ENCODE data around the gene CDC42. TPM values are rescaled to one million over a fixed set of nuclear protein-coding genes. Genes with fewer than 3 reads are reported as not detected.
A peak's percentile ranks its signal among the peaks of the same experiment; 100 is the strongest.

CDC42 gene
- polyA plus RNA-seq, 3 donors, result 210 to 731 (median 606) TPM

DNA sequence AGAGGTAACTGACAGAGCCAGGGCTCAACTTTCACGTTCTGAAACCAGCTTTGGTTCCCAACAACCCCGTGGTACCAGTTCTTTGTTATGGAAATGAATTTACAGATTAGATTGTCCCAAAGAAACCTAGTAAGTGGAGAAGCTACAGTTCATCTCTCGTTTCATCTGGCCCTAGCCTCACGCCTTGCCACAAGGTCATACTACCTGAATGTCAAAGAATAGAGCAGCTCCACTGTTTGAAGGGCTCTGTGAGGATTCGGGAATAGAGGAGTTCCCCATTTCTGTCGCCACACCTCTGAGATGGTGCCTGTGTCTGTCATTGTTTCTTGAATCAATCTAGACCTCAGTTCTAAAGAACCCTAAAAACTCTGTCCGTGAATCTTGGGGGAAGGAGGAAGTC is 15.0 kb upstream of the CDC42 start:
- no peaks in the 10 kb centered on the region for H3K36me3 Mint-ChIP-seq
- no peaks in the 10 kb centered on the region for H3K27me3 ChIP-seq (ENCODE audit: control insufficient read depth in 2 of 2, insufficient read depth in 2 of 2, low read length in 2 of 2)
- H3K9me3 ChIP-seq (replicated peaks in 1 of 2; ENCODE audit: control insufficient read depth in 1 of 2, insufficient read depth in 1 of 2, low read length in 2 of 2), result no peaks in the 10 kb centered on the region
- H3K4me1 Mint-ChIP-seq, result peaks cover 39% of the 10 kb centered on the region
- H4K20me1 ChIP-seq (ENCODE audit: insufficient read depth, low read length), result no peaks in the 10 kb centered on the region
- TF ChIP-seq CTCF (IDR thresholded peaks at IDR 0.05), result no peak
- peak overlapping the region; percentile 27 for H3K4me2 ChIP-seq (replicated peaks; ENCODE audit: extremely low read depth, low read length, poor library complexity, severe bottlenecking)
- H3K4me3 Mint-ChIP-seq, result no peak overlapping the region
- WGBS (ENCODE audit: insufficient coverage), result no CpG with 5 or more reads among the region's 7 CpGs
- intact Hi-C loops (cut with micrococcal nuclease), result no loop called here
- peak overlapping the region; percentile 84 to 99 (median 94) for H3K27ac Mint-ChIP-seq
- no peaks in the 10 kb centered on the region for H3K79me2 ChIP-seq (ENCODE audit: insufficient read depth, low read length)
- H3K27ac ChIP-seq (ENCODE audit: low read depth in 1 of 2, low read length in 2 of 2), result peak overlapping the region; percentile 49 to 72
- H3K27me3 Mint-ChIP-seq (ENCODE audit: low read depth in 3 of 3), result no peaks in the 10 kb centered on the region
- peak in 1 of 3 donors; percentile 25 for DNase-seq
- H3K36me3 ChIP-seq (replicated peaks in 1 of 2; ENCODE audit: control insufficient read depth in 1 of 2, insufficient read depth in 2 of 2, low read length in 2 of 2), result no peaks in the 10 kb centered on the region
- peaks cover 44 to 50% of the 10 kb centered on the region in 2 donors for H3K4me1 ChIP-seq (ENCODE audit: control insufficient read depth in 1 of 2, insufficient read depth in 2 of 2, low read length in 2 of 2)
- H3K4me3 ChIP-seq (replicated peaks in 1 of 3; ENCODE audit: low read depth in 2 of 3, low read length in 3 of 3), result peak overlapping the region in 1 of 3 experiments; percentile 2
- H2AFZ ChIP-seq (ENCODE audit: insufficient read depth, low read depth, low read length, poor library complexity, severe bottlenecking), result peak overlapping the region; percentile 66
- no peaks in the 10 kb centered on the region for H3K9me3 Mint-ChIP-seq
- H3K9ac ChIP-seq (ENCODE audit: insufficient read depth, low read length, poor library complexity, severe bottlenecking), result no peak overlapping the region

DNA sequence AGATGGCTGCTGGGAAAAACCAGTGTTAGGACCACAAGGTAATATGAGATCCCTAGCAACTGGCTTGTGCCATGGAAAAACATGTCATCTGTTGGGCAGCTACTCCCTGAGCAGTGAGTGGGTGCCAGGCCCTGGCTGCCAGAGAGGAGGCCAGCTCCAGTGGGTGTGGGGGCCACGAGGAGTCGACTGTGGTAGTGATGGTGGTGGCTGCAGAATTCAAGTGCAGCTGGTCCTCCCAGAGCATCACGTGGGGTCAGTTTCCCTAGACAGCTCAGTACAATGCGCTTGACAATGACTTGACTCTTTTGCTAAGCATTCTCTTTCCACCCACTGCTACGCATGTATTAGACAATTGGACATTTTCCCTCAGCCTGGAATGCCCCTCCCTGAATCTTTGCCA is 14.5 kb upstream of the CDC42 start:
- no peaks in the 10 kb centered on the region for H4K20me1 ChIP-seq (ENCODE audit: insufficient read depth, low read length)
- no peak for TF ChIP-seq CTCF (IDR thresholded peaks at IDR 0.05)
- Mint-ChIP-seq H3K27me3 (ENCODE audit: low read depth in 3 of 3) (no peaks in the 10 kb centered on the region), H3K27ac (peak overlapping the region; percentile 84 to 99 (median 94)), H3K36me3 (no peaks in the 10 kb centered on the region), H3K9me3 (no peaks in the 10 kb centered on the region), H3K4me1 (peaks cover 40% of the 10 kb centered on the region), H3K4me3 (peak overlapping the region in 1 of 2 donors; percentile 15)
- no peaks in the 10 kb centered on the region for H3K36me3 ChIP-seq (replicated peaks in 1 of 2; ENCODE audit: control insufficient read depth in 1 of 2, insufficient read depth in 2 of 2, low read length in 2 of 2)
- H3K4me3 ChIP-seq (replicated peaks in 1 of 3; ENCODE audit: low read depth in 2 of 3, low read length in 3 of 3), result peak overlapping the region in 1 of 3 experiments; percentile 2
- peaks cover 49% of the 10 kb centered on the region in 2 donors for H3K4me1 ChIP-seq (ENCODE audit: control insufficient read depth in 1 of 2, insufficient read depth in 2 of 2, low read length in 2 of 2)
- intact Hi-C loops (cut with micrococcal nuclease), result no loop called here
- H3K79me2 ChIP-seq (ENCODE audit: insufficient read depth, low read length), result no peaks in the 10 kb centered on the region
- H3K9ac ChIP-seq (ENCODE audit: insufficient read depth, low read length, poor library complexity, severe bottlenecking), result no peak overlapping the region
- H3K27me3 ChIP-seq (ENCODE audit: control insufficient read depth in 2 of 2, insufficient read depth in 2 of 2, low read length in 2 of 2), result no peaks in the 10 kb centered on the region
- H3K9me3 ChIP-seq (replicated peaks in 1 of 2; ENCODE audit: control insufficient read depth in 1 of 2, insufficient read depth in 1 of 2, low read length in 2 of 2), result no peaks in the 10 kb centered on the region
- peak in 1 of 3 donors; percentile 17 for DNase-seq
- peak overlapping the region; percentile 27 for H3K4me2 ChIP-seq (replicated peaks; ENCODE audit: extremely low read depth, low read length, poor library complexity, severe bottlenecking)
- WGBS (ENCODE audit: insufficient coverage), result 81% methylated on average over 4 of the region's 5 CpGs
- H3K27ac ChIP-seq (ENCODE audit: low read depth in 1 of 2, low read length in 2 of 2), result peak overlapping the region; percentile 49 to 72
- H2AFZ ChIP-seq (ENCODE audit: insufficient read depth, low read depth, low read length, poor library complexity, severe bottlenecking), result peak overlapping the region; percentile 66
